Trophoblast cell (in vitro differentiated cells and primary cell): ENCODE results near the gene ISOC2.

Experiments
- DNase-seq, 2 donors: peaks; one replicate each; pipeline ENCODE4 v3.0.0-alpha.2; 2016
- H2AFZ ChIP-seq: 2 replicates; pipeline ENCODE4 v1.6.1; 2013; ENCODE audit warnings: low read length, moderate library complexity, mild to moderate bottlenecking; ENCODE audit not compliant: insufficient read depth, poor library complexity
- H2AK5ac ChIP-seq: 2 replicates; pipeline ENCODE4 v1.6.1; 2013; ENCODE audit warnings: mild to moderate bottlenecking, low read length
- H2BK120ac ChIP-seq: 2 replicates; pipeline ENCODE4 v1.6.1; 2013; ENCODE audit warnings: low read length, mild to moderate bottlenecking, moderate library complexity; ENCODE audit not compliant: insufficient read depth, poor library complexity
- H2BK12ac ChIP-seq: 2 replicates; pipeline ENCODE4 v1.6.1; 2013; ENCODE audit warnings: mild to moderate bottlenecking, low read length, moderate library complexity
- H2BK5ac ChIP-seq: 2 replicates; pipeline ENCODE4 v1.6.1; 2013; ENCODE audit warnings: low read length, low read depth, moderate library complexity, mild to moderate bottlenecking; ENCODE audit not compliant: poor library complexity
- H3K14ac ChIP-seq: 2 replicates; pipeline ENCODE4 v1.6.1; 2013; ENCODE audit warnings: mild to moderate bottlenecking, low read length
- H3K18ac ChIP-seq: 2 replicates; pipeline ENCODE4 v1.6.1; 2013; ENCODE audit warnings: mild to moderate bottlenecking, low read length
- H3K23ac ChIP-seq: 2 replicates; pipeline ENCODE4 v1.6.1; 2013; ENCODE audit warnings: low read length
- H3K27ac ChIP-seq: 2 replicates; pipeline ENCODE4 v1.5.1; 2013; ENCODE audit warnings: low read depth, mild to moderate bottlenecking, inconsistent platforms, low read length, moderate library complexity
- H3K27me3 ChIP-seq: 2 replicates; pipeline ENCODE4 v1.6.1; 2013; ENCODE audit warnings: inconsistent platforms, mild to moderate bottlenecking, low read length, moderate library complexity; ENCODE audit not compliant: insufficient read depth
- H3K36me3 ChIP-seq, 2 experiments: 1 replicate in 1 of 2; 2 replicates in 1 of 2; pipeline ENCODE4 v1.6.1; 2013; ENCODE audit warnings: low read length in 2 of 2, mild to moderate bottlenecking in 2 of 2, moderate library complexity in 1 of 2; ENCODE audit not compliant: insufficient read depth in 2 of 2, control insufficient read depth in 1 of 2
- H3K4ac ChIP-seq: 2 replicates; pipeline ENCODE4 v1.6.1; 2013; ENCODE audit warnings: low read depth, mild to moderate bottlenecking, low read length, moderate library complexity
- H3K4me1 ChIP-seq, 2 experiments: 1 replicate in 1 of 2; 2 replicates in 1 of 2; pipeline ENCODE4 v1.6.1; 2013; ENCODE audit warnings: low read length in 2 of 2, mild to moderate bottlenecking in 2 of 2, moderate library complexity in 1 of 2; ENCODE audit not compliant: insufficient read depth in 2 of 2, control insufficient read depth in 1 of 2
- H3K4me2 ChIP-seq: 2 replicates; pipeline ENCODE4 v1.6.1; 2013; ENCODE audit warnings: inconsistent platforms, mild to moderate bottlenecking, low read length, moderate library complexity
- H3K4me3 ChIP-seq: 2 replicates; pipeline ENCODE4 v1.5.1; 2013; ENCODE audit warnings: mild to moderate bottlenecking, low read depth, low read length, inconsistent platforms
- H3K79me1 ChIP-seq: one replicate; pipeline ENCODE4 v1.6.1; 2013; ENCODE audit warnings: low read length
- H3K79me2 ChIP-seq: 2 replicates; pipeline ENCODE4 v1.6.1; 2013; ENCODE audit warnings: low read length, mild to moderate bottlenecking; ENCODE audit not compliant: control insufficient read depth, insufficient read depth, poor library complexity
- H3K9ac ChIP-seq: 2 replicates; pipeline ENCODE4 v1.6.1; 2013; ENCODE audit warnings: mild to moderate bottlenecking, low read length
- H3K9me3 ChIP-seq: 2 replicates; pipeline ENCODE4 v1.6.1; 2013; ENCODE audit warnings: low read depth, mild to moderate bottlenecking, control low read depth, inconsistent platforms, low read length; ENCODE audit not compliant: insufficient read depth
- H4K12ac ChIP-seq: 2 replicates; pipeline ENCODE4 v1.6.1; 2013; ENCODE audit warnings: low read depth, mild to moderate bottlenecking, low read length, moderate library complexity
- H4K8ac ChIP-seq: 2 replicates; pipeline ENCODE4 v1.6.1; 2013; ENCODE audit warnings: low read depth, mild to moderate bottlenecking, low read length, moderate library complexity
- H4K91ac ChIP-seq: one replicate; pipeline ENCODE4 v1.6.1; 2013; ENCODE audit warnings: low read depth, mild to moderate bottlenecking, low read length, moderate library complexity
- WGBS: extraction: QIAGEN DNeasy Blood & Tissue Kit; methylation state at CpG from one replicate; pipeline ENCODE4 v1.1.7; 2013; ENCODE audit warnings: missing lambda C conversion rate; ENCODE audit not compliant: insufficient read length, insufficient coverage; ENCODE audit errors: extremely low coverage; 5-methylcytosine and 5-hydroxymethylcytosine counted together

ISOC2 gene

GRCh38 chr19:55486043-55486970 is 24.9 kb upstream of the ISOC2 start:
- WGBS = 100% methylated on average over 2 of the region's 53 CpGs
- H3K14ac ChIP-seq = peak overlapping the region; percentile 95

GRCh38 chr19:55485439-55486011 is 24.1 kb upstream of the ISOC2 start:
- H3K9me3 ChIP-seq = peaks cover 1% of the 10 kb centered on the region
- H3K4me3 ChIP-seq = peak overlapping the region; percentile 80
- peak overlapping the region; percentile 60 for H2AFZ ChIP-seq
- H3K23ac ChIP-seq = no peak overlapping the region
- peak overlapping the region; percentile 99 for H4K91ac ChIP-seq
- H3K18ac ChIP-seq = peak overlapping the region; percentile 82
- peaks cover 22 to 26% of the 10 kb centered on the region in 2 experiments for H3K36me3 ChIP-seq
- H3K27me3 ChIP-seq = no peaks in the 10 kb centered on the region
- peak overlapping the region; percentile 86 for H2BK12ac ChIP-seq
- peak overlapping the region; percentile 91 for H4K8ac ChIP-seq
- H3K14ac ChIP-seq = peak overlapping the region; percentile 95
- peak overlapping the region; percentile 95 for H2BK120ac ChIP-seq
- peak overlapping the region; percentile 98 for H2AK5ac ChIP-seq
- peak overlapping the region; percentile 88 for H4K12ac ChIP-seq
- no peak for DNase-seq
- peaks cover 47 to 49% of the 10 kb centered on the region in 2 experiments for H3K4me1 ChIP-seq
- no CpG with 5 or more reads among the region's 18 CpGs for WGBS
- H2BK5ac ChIP-seq = peak overlapping the region; percentile 94
- peak overlapping the region; percentile 96 for H3K4ac ChIP-seq
- peak overlapping the region; percentile 99 for H3K27ac ChIP-seq
- H3K4me2 ChIP-seq = peak overlapping the region; percentile 89
- peak overlapping the region; percentile 86 for H3K9ac ChIP-seq
- H3K79me2 ChIP-seq = peaks cover 24% of the 10 kb centered on the region
- H3K79me1 ChIP-seq = peaks cover 49% of the 10 kb centered on the region

More at GRCh38 chr19:55486043-55486970, 24.9 kb upstream of the ISOC2 start:
- peaks cover 1% of the 10 kb centered on the region for H3K9me3 ChIP-seq
- peaks cover 21 to 28% of the 10 kb centered on the region in 2 experiments for H3K36me3 ChIP-seq
- peak overlapping the region; percentile 71 for H4K12ac ChIP-seq
- H3K4me2 ChIP-seq = peak overlapping the region; percentile 89
- H3K79me2 ChIP-seq = peaks cover 24% of the 10 kb centered on the region
- no peak for DNase-seq
- peak overlapping the region; percentile 80 for H3K4me3 ChIP-seq
- peak overlapping the region; percentile 99 for H4K91ac ChIP-seq
- H3K4ac ChIP-seq = peak overlapping the region; percentile 96
- peak overlapping the region; percentile 95 for H2BK120ac ChIP-seq
- H3K4me1 ChIP-seq = peaks cover 47 to 52% of the 10 kb centered on the region in 2 experiments
- peak overlapping the region; percentile 94 for H2BK5ac ChIP-seq
- H3K27ac ChIP-seq = peak overlapping the region; percentile 99
- H3K23ac ChIP-seq = no peak overlapping the region
- H3K79me1 ChIP-seq = peaks cover 49% of the 10 kb centered on the region
- H4K8ac ChIP-seq = peak overlapping the region; percentile 91
- peak overlapping the region; percentile 86 for H2BK12ac ChIP-seq
- peak overlapping the region; percentile 86 for H3K9ac ChIP-seq
- peak overlapping the region; percentile 98 for H2AK5ac ChIP-seq
- no peaks in the 10 kb centered on the region for H3K27me3 ChIP-seq
- H2AFZ ChIP-seq = no peak overlapping the region
- peak overlapping the region; percentile 82 for H3K18ac ChIP-seq

GRCh38 chr19:55484593-55485438 is 23.4 kb upstream of the ISOC2 start, which contains the start of gene NAT14:
Gene NAT14 (plus strand): TSS chr19:55485188. CDS start chr19:55485709, 521 bp downstream.
- Histone ChIP-seq H3K9ac (peak within 1 kb of the TSS; percentile 86), H3K27ac (peak within 1 kb of the TSS; percentile 99), H2BK120ac (peak within 1 kb of the TSS; percentile 95), H3K14ac (peak within 1 kb of the TSS; percentile 95), H3K79me1 (peaks cover 49% of the 10 kb centered on the region), H2AK5ac (peak within 1 kb of the TSS; percentile 98), H2BK12ac (peak within 1 kb of the TSS; percentile 86), H3K4ac (peak within 1 kb of the TSS; percentile 96), H3K4me2 (peak within 1 kb of the TSS; percentile 89), H3K27me3 (no peaks in the 10 kb centered on the region), H2AFZ (peak within 1 kb of the TSS; percentile 60), H4K91ac (peak within 1 kb of the TSS; percentile 99), H4K8ac (peak within 1 kb of the TSS; percentile 91), H3K18ac (peak within 1 kb of the TSS; percentile 82), H3K9me3 (peaks cover 1% of the 10 kb centered on the region), H3K4me3 (peak within 1 kb of the TSS; percentile 80), H3K4me1 (peaks cover 45 to 49% of the 10 kb centered on the region in 2 experiments), H3K23ac (no peak within 1 kb of the TSS), H3K36me3 (peaks cover 22 to 26% of the 10 kb centered on the region in 2 experiments), H2BK5ac (peak within 1 kb of the TSS; percentile 94), H4K12ac (peak within 1 kb of the TSS; percentile 88), H3K79me2 (peaks cover 24% of the 10 kb centered on the region)
- WGBS = no CpG with 5 or more reads among the region's 78 CpGs
- peak; percentile 36 to 77 for DNase-seq
